A549 (cell line): ENCODE results near the gene TSPEAR. TPM values are rescaled to one million over a fixed set of nuclear protein-coding genes. Genes with fewer than 3 reads are reported as not detected.

Experiments used
- ATAC-seq, 2 experiments: fragments of 200-7000 bp in 1 of 2; fragments of >200 bp in 1 of 2; cut with Nextera tagmentation in 1 of 2; cut with Tn5 transposase in 1 of 2; 3 replicates each; pipeline versions ENCODE4 v1.8.0 to v1.9.1; 2018 to 2020; ENCODE audit warnings: mild to moderate bottlenecking in 1 of 2, moderate library complexity in 1 of 2
- CTCF ChIA-PET: fragments of 300-600 bp; sonication (Branson Sonifier 250); formaldehyde crosslinking; extraction: SDS; loops from one replicate; lab custom pipeline; 2021; ENCODE audit warnings: antibody characterized with exemption, inconsistent platforms; lab: Yijun Ruan, JAX
- POLR2A ChIA-PET: fragments of 350-600 bp; formaldehyde crosslinking; extraction: SDS; loops from one replicate; lab custom pipeline; 2021; ENCODE audit warnings: antibody characterized with exemption, inconsistent platforms; lab: Yijun Ruan, JAX
- DNase-seq, 2 experiments: peaks; one replicate each; pipeline versions ENCODE4 v3.0.0 to v3.0.0-alpha.2; 2011 to 2016; ENCODE audit warnings: low read depth in 1 of 2, low spot score in 1 of 2
- FAIRE-seq: peaks from 2 replicates; lab custom pipeline; 2011; peaks lifted over from hg19 to GRCh38; lab: Jason Lieb, UNC
- H3K27ac ChIP-seq, 2 experiments: fragments of >200 bp; sonication (Bioruptor Twin); formaldehyde crosslinking; 3 replicates each; pipeline ENCODE4 v1.5.1; 2016 to 2017
- H3K4me1 ChIP-seq: fragments of >200 bp; sonication (Bioruptor Twin); formaldehyde crosslinking; 3 replicates; pipeline ENCODE4 v1.6.1; 2016
- H3K4me2 ChIP-seq: fragments of >200 bp; sonication (Bioruptor Twin); formaldehyde crosslinking; 3 replicates; pipeline ENCODE4 v1.6.1; 2016
- H3K4me3 ChIP-seq: fragments of >200 bp; sonication (Bioruptor Twin); formaldehyde crosslinking; 3 replicates; pipeline ENCODE4 v1.5.1; 2016
- H3K9me3 ChIP-seq: fragments of >200 bp; sonication (Bioruptor Twin); formaldehyde crosslinking; 3 replicates; pipeline ENCODE4 v1.6.1; 2016
- EHF ChIP-seq: fragments of 250-450 bp; sonication (Bioruptor Pico); IDR thresholded peaks from 2 replicates; pipeline ENCODE4 v1.5.0; 2020; ENCODE audit warnings: mild to moderate bottlenecking
- EP300 ChIP-seq, 2 experiments: fragments of >200 bp; sonication (Bioruptor Twin); formaldehyde crosslinking; IDR thresholded peaks; 2 replicates in 1 of 2; 3 replicates in 1 of 2; pipeline ENCODE4 v1.6.1; 2016 to 2017
- ESRRA ChIP-seq: fragments of 150-350 bp; IDR thresholded peaks from 2 replicates; pipeline ENCODE4 v1.6.1; 2014; ENCODE audit warnings: mild to moderate bottlenecking, low read length, borderline replicate concordance
- FOXS1 ChIP-seq: fragments of 250-450 bp; sonication (Bioruptor Pico); IDR thresholded peaks from 2 replicates; pipeline ENCODE4 v1.5.0; 2020; ENCODE audit warnings: mild to moderate bottlenecking, moderate library complexity
- HOXA7 ChIP-seq: fragments of 250-450 bp; sonication (Bioruptor Pico); IDR thresholded peaks from 2 replicates; pipeline ENCODE4 v1.5.0; 2020; ENCODE audit warnings: mild to moderate bottlenecking, moderate library complexity
- HOXB5 ChIP-seq: fragments of 250-450 bp; sonication (Bioruptor Pico); IDR thresholded peaks from 2 replicates; pipeline ENCODE4 v1.5.0; 2020; ENCODE audit warnings: mild to moderate bottlenecking, moderate library complexity
- MAFK ChIP-seq: fragments of 450-650 bp; IDR thresholded peaks from 2 replicates; pipeline ENCODE4 v1.6.1; 2014; ENCODE audit not compliant: partially characterized antibody
- MAZ ChIP-seq: fragments of 150-350 bp; IDR thresholded peaks from 2 replicates; pipeline ENCODE4 v1.6.1; 2014; ENCODE audit warnings: antibody characterized with exemption, low read depth, low read length, borderline replicate concordance
- NFE2L2 ChIP-seq: fragments of 150-350 bp; conservative IDR thresholded peaks from 2 replicates; pipeline ENCODE4 v1.6.1; 2014; ENCODE audit warnings: low read length
- NPAS2 ChIP-seq: fragments of 250-450 bp; sonication (Bioruptor Pico); IDR thresholded peaks from 2 replicates; pipeline ENCODE4 v1.8.0; 2022; ENCODE audit warnings: mild to moderate bottlenecking, moderate library complexity, borderline replicate concordance
- PBX3 ChIP-seq: IDR thresholded peaks from 2 replicates; pipeline ENCODE4 v1.6.1; 2012
- RAD21 ChIP-seq, 2 experiments: fragments of >200 bp in 1 of 2; sonication (Bioruptor Twin) in 1 of 2; formaldehyde crosslinking in 1 of 2; IDR thresholded peaks in 1 of 2; conservative IDR thresholded peaks in 1 of 2; 2 replicates in 1 of 2; 3 replicates in 1 of 2; pipeline ENCODE4 v1.6.1; 2012 to 2018; ENCODE audit warnings: inconsistent platforms in 1 of 2
- REST ChIP-seq: fragments of 200-600 bp; sonication (generic); IDR thresholded peaks from 2 replicates; pipeline ENCODE4 v1.6.1; 2016; ENCODE audit warnings: antibody characterized with exemption, mild to moderate bottlenecking, moderate library complexity
- SMC3 ChIP-seq: fragments of >200 bp; sonication (Bioruptor Twin); formaldehyde crosslinking; IDR thresholded peaks from 3 replicates; pipeline ENCODE4 v1.6.1; 2018; ENCODE audit warnings: inconsistent platforms
- ZFP36 ChIP-seq: fragments of 450-650 bp; IDR thresholded peaks from 2 replicates; pipeline ENCODE4 v1.6.1; 2014; ENCODE audit warnings: borderline replicate concordance; ENCODE audit not compliant: partially characterized antibody
- ZNF302 ChIP-seq: fragments of 250-450 bp; sonication (Bioruptor Pico); IDR thresholded peaks from 2 replicates; pipeline ENCODE4 v1.9.0; 2021; ENCODE audit warnings: inconsistent platforms, mild to moderate bottlenecking, moderate library complexity
- WGBS: methylation state at CpG from one replicate; pipeline ENCODE4 v1.1.6; 2017; ENCODE audit errors: missing lambda C conversion rate; 5-methylcytosine and 5-hydroxymethylcytosine counted together
- polyA plus RNA-seq, 4 experiments: library from polyadenylated mRNA; depleted of rRNA in 3 of 4; stranded (reverse); fragments of >200 nt; fragmentation: RNase III in 1 of 4; extraction: RNeasy Plus Mini Kit Qiagen cat#74134 plus additional on column Dnase treatment in 1 of 4; gene quantifications; 2 replicates in 3 of 4; 3 replicates in 1 of 4; pipeline ENCODE4 v1.2.3, GENCODE V29; 2011 to 2017
- TF ChIP-seq, protein P1 (sequence below): fragments of >200 bp; sonication (Bioruptor Twin); formaldehyde crosslinking; IDR thresholded peaks from 3 replicates; pipeline ENCODE4 v1.5.1; 2016

Gene TSPEAR
- polyA plus RNA-seq, 2 of the 4 experiments (the other 2 are of a cell fraction), result not detected

DNA sequence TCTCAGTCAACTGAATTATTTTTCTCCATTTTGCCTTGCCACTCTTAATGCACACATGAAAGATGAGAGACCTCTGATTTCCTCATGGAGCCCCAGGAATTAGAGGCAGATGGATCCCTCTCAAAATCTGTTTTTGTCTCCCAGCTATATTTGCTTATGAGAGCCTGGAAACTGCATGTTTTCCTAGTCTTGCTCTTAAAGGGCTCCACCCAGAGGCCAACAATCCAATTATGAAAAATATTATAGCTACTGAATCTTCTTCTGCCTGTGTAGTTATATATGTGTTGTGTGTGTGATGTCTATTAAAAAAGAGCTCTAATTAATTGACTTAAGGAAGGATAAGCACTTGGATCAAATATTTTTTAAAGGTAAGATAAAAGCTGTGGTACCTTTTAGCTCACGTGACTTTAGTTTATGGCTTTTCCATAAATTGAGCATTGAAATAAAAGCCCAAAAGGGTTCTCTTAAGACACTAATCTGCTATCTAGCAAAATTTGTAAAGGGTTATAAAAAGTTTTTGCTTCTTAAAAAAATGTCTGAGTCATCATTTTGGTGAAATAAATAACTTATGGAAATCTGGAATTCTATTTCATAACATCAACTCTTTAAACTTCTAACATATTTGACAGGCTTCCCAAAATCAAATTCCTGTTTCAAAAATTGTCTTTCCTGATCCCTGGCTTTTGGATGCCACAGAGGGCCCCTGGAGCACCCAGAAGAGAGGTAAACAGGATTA lies 31.2 kb upstream of the TSPEAR start:
- POLR2A ChIA-PET, result no interaction called here

DNA sequence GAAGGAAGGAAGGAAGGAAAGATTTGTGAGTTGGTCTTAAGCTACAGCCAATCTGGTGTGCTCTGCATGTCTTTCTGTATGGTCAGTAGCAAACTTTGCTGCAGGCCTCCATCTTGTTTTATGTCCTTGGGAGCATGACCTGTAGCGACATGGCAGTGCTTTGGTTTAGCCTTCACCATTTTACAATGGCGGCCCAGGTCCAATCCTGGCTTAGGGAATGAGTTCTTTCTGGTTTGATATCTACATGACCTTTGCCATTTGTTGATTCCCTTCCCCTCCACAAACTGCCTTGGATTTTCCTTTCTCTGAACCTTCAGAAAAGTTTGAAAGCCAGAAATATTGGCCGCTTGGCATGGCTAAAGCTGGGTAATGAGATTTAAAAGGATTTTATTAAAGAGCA lies 30.5 kb upstream of the TSPEAR start:
- POLR2A ChIA-PET, result no interaction called here
- H3K27ac ChIP-seq, result no peak overlapping the region
- H3K9me3 ChIP-seq, result no peaks in the 10 kb centered on the region
- H3K4me2 ChIP-seq, result no peak overlapping the region
- TF ChIP-seq NFE2L2 (no peak), EP300 (IDR thresholded peaks at IDR 0.05) (no peak), NPAS2 (CRISPR knock-in tag) (no peak), ZNF302 (CRISPR knock-in tag) (no peak), ZFP36 (no peak), FOXS1 (CRISPR knock-in tag) (no peak), PBX3 (no peak), ESRRA (no peak), HOXB5 (CRISPR knock-in tag) (no peak), HOXA7 (no peak), REST (no peak), MAZ (no peak)
- TF ChIP-seq, all 56 proteins: peak for 0
- no peak overlapping the region for H3K4me3 ChIP-seq
- FAIRE-seq (no peak), ATAC-seq (no peak), DNase-seq (no peak)
- H3K4me1 ChIP-seq, result peaks cover 2% of the 10 kb centered on the region; the same call in 1 of the 3 replicates
- CTCF ChIA-PET, result interaction anchor here (0.8 to 1.6 kb wide), 13 partner anchors 9 to 247 kb away, joined by 3 to 10 read pairs (median 4); partner anchors contain the start of genes KRTAP10-5, KRTAP12-1 and TSPEAR
- WGBS, result 47% methylated on average over 3 of the region's 3 CpGs

More for the DNA sequence above, 31.2 kb upstream of the TSPEAR start:
- DNase-seq (peak in 1 of 2 experiments; percentile 33), ATAC-seq (no peak), FAIRE-seq (no peak)
- Histone ChIP-seq H3K9me3 (no peaks in the 10 kb centered on the region), H3K4me2 (no peak overlapping the region), H3K27ac (no peak overlapping the region), H3K4me1 (no peaks in the 10 kb centered on the region), H3K4me3 (no peak overlapping the region)
- 37% methylated on average over 1 of the region's 1 CpG for WGBS
- CTCF ChIA-PET, result interaction anchor here (0.7 to 1.6 kb wide), 15 partner anchors 9 to 248 kb away, joined by 3 to 10 read pairs (median 4); partner anchors contain the start of genes KRTAP10-5, KRTAP12-1 and TSPEAR
- TF ChIP-seq MAFK, result peak; percentile 60
- TF ChIP-seq, protein P1, sequence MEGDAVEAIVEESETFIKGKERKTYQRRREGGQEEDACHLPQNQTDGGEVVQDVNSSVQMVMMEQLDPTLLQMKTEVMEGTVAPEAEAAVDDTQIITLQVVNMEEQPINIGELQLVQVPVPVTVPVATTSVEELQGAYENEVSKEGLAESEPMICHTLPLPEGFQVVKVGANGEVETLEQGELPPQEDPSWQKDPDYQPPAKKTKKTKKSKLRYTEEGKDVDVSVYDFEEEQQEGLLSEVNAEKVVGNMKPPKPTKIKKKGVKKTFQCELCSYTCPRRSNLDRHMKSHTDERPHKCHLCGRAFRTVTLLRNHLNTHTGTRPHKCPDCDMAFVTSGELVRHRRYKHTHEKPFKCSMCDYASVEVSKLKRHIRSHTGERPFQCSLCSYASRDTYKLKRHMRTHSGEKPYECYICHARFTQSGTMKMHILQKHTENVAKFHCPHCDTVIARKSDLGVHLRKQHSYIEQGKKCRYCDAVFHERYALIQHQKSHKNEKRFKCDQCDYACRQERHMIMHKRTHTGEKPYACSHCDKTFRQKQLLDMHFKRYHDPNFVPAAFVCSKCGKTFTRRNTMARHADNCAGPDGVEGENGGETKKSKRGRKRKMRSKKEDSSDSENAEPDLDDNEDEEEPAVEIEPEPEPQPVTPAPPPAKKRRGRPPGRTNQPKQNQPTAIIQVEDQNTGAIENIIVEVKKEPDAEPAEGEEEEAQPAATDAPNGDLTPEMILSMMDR, result peak; percentile 48
- no peak for TF ChIP-seq EHF (CRISPR knock-in tag)
- TF ChIP-seq SMC3, result peak; percentile 41; the same call in 2 of the 3 replicates
- TF ChIP-seq RAD21 (conservative IDR thresholded peaks at IDR 0.05 in 1 of 2, IDR thresholded peaks at IDR 0.05 in 1 of 2), result peak; percentile 55 to 59; a peak in 4 of 5 replicates
